Brain microvascular endothelial cell (primary cell): ENCODE results near the gene ENDOU.

ENCODE experiments used
- DNase-seq: peaks from one replicate; pipeline ENCODE4 v3.0.0-alpha.2; 2020
- H3K27ac ChIP-seq: fragments of 250-450 bp; sonication (Bioruptor Pico); 2 replicates; pipeline ENCODE4 v1.5.1; 2020; ENCODE audit warnings: mild to moderate bottlenecking, moderate library complexity
- H3K27me3 ChIP-seq: fragments of 250-450 bp; sonication (Bioruptor Pico); replicated peaks from 2 replicates; pipeline ENCODE4 v1.5.1; 2020; ENCODE audit warnings: mild to moderate bottlenecking
- H3K36me3 ChIP-seq: fragments of 250-450 bp; sonication (Bioruptor Pico); replicated peaks from 2 replicates; pipeline ENCODE4 v1.5.1; 2020; ENCODE audit warnings: mild to moderate bottlenecking
- H3K4me3 ChIP-seq: 2 replicates; pipeline ENCODE4 v1.5.1; 2011; ENCODE audit warnings: low read depth, mild to moderate bottlenecking, control low read depth, low read length, moderate library complexity
- in situ Hi-C: cut with HindIII; loops from 2 replicates; pipeline ENCODE4 v1.10.0; 2017; ENCODE audit warnings: low sequenced_read_pairs, low pct_ligation_motif_present
- TF ChIP-seq, protein P1 (sequence below): IDR thresholded peaks from 2 replicates; pipeline ENCODE4 v1.5.1; 2011; ENCODE audit warnings: low read depth, mild to moderate bottlenecking, moderate library complexity, low read length, control low read depth, inconsistent platforms; ENCODE audit errors: missing control alignments

Gene ENDOU

GRCh38 chr12:47744005-47744651, 18.8 kb upstream of the ENDOU start:
- Histone ChIP-seq H3K27ac (no peak overlapping the region), H3K27me3 (peaks cover 8% of the 10 kb centered on the region), H3K36me3 (no peaks in the 10 kb centered on the region), H3K4me3 (no peak overlapping the region)
- in situ Hi-C loops, result no loop called here
- no peak for DNase-seq
- TF ChIP-seq, protein P1, sequence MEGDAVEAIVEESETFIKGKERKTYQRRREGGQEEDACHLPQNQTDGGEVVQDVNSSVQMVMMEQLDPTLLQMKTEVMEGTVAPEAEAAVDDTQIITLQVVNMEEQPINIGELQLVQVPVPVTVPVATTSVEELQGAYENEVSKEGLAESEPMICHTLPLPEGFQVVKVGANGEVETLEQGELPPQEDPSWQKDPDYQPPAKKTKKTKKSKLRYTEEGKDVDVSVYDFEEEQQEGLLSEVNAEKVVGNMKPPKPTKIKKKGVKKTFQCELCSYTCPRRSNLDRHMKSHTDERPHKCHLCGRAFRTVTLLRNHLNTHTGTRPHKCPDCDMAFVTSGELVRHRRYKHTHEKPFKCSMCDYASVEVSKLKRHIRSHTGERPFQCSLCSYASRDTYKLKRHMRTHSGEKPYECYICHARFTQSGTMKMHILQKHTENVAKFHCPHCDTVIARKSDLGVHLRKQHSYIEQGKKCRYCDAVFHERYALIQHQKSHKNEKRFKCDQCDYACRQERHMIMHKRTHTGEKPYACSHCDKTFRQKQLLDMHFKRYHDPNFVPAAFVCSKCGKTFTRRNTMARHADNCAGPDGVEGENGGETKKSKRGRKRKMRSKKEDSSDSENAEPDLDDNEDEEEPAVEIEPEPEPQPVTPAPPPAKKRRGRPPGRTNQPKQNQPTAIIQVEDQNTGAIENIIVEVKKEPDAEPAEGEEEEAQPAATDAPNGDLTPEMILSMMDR, result peak; percentile 66

DNA sequence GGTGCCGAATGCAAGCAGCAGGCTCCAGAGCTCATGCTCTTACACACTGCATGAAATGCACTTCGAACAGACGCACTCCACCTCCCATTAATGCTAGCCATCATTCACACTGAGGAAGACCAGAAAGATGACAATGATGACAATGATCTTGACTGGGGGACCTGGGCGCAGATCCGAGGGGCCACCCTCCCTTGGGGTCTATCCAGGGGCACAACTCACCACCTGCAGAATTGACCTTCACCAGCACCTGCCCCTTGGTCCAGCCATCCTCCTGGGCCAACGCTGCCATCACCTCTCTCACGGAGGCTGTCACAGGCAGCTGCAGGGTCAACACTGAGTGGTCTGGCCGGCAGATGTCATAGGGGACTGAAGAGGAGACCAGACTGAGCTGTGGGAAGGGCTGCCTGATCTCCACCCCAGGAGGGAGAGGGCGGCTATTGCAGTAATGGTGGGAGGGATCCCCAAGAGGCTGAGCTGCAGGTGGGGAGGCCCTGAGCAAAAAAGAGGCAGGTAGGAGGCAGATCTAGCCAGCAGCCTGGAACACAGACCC, 18.1 kb upstream of the ENDOU start:
- no peak for DNase-seq
- in situ Hi-C loops, result no loop called here
- Histone ChIP-seq H3K27me3 (peaks cover 8% of the 10 kb centered on the region), H3K4me3 (no peak overlapping the region), H3K36me3 (no peaks in the 10 kb centered on the region), H3K27ac (no peak overlapping the region)
- TF ChIP-seq, protein P1, result no peak

- no peaks in the 10 kb centered on the region for H3K36me3 ChIP-seq
- no peak overlapping the region for H3K27ac ChIP-seq
- in situ Hi-C loops, result no loop called here
- TF ChIP-seq, protein P1, result peak; percentile 98
- no peak for DNase-seq
- peaks cover 8% of the 10 kb centered on the region for H3K27me3 ChIP-seq
- no peak overlapping the region for H3K4me3 ChIP-seq
Observed at GRCh38 chr12:47742253-47742825, 17.0 kb upstream of the ENDOU start.

DNA sequence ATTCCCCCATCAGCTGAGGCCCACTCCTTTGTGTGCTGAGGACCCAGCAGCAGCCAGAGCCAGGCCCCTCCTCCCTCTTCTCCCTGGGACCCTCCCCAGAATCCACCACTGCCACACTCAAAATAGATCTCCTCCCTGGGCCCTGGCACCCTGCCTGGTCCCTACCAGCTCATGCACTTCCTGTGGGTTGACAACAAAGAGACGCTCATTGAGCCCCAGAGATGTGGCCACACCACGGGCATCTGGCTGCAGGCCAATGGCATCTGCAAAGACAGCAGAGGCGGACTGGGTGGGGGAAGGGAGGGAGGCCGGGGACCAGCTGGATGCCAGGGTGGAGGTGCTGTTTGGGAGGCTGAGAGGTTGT, 16.0 kb upstream of the ENDOU start:
- no peak for DNase-seq
- in situ Hi-C loops, result no loop called here
- Histone ChIP-seq H3K27ac (no peak overlapping the region), H3K27me3 (peaks cover 8% of the 10 kb centered on the region), H3K36me3 (no peaks in the 10 kb centered on the region), H3K4me3 (no peak overlapping the region)
- TF ChIP-seq, protein P1, result no peak

- TF ChIP-seq, protein P1, result no peak
- H3K27me3 ChIP-seq, result peaks cover 7% of the 10 kb centered on the region
- no peaks in the 10 kb centered on the region for H3K36me3 ChIP-seq
- no peak overlapping the region for H3K27ac ChIP-seq
- in situ Hi-C loops, result no loop called here
- no peak for DNase-seq
- H3K4me3 ChIP-seq, result no peak overlapping the region
Observed at GRCh38 chr12:47740606-47741339, 15.5 kb upstream of the ENDOU start.
